GM18517 (cell line): ENCODE results near the gene ABCB8.
"Not testable (repeated sequence)": the region's sequence is repeated elsewhere in the genome, so short reads cannot be mapped to it uniquely, and the experiment has no call there.

Source experiments
- ATAC-seq: cut with Tn5 transposase; IDR thresholded peaks from one replicate; pipeline ENCODE4 v1.9.1; 2021; ENCODE audit warnings: mild to moderate bottlenecking, moderate library complexity; ENCODE audit not compliant: unreplicated experiment

The ABCB8 gene

GRCh38 chr7:151034312-151035025, 6.2 kb downstream of the ABCB8 start:
- no peak for ATAC-seq

- no peak for ATAC-seq
Measured at GRCh38 chr7:151035026-151035717, 6.9 kb downstream of the ABCB8 start.

GRCh38 chr7:151035902-151036301, 7.7 kb downstream of the ABCB8 start:
- ATAC-seq: no peak

DNA sequence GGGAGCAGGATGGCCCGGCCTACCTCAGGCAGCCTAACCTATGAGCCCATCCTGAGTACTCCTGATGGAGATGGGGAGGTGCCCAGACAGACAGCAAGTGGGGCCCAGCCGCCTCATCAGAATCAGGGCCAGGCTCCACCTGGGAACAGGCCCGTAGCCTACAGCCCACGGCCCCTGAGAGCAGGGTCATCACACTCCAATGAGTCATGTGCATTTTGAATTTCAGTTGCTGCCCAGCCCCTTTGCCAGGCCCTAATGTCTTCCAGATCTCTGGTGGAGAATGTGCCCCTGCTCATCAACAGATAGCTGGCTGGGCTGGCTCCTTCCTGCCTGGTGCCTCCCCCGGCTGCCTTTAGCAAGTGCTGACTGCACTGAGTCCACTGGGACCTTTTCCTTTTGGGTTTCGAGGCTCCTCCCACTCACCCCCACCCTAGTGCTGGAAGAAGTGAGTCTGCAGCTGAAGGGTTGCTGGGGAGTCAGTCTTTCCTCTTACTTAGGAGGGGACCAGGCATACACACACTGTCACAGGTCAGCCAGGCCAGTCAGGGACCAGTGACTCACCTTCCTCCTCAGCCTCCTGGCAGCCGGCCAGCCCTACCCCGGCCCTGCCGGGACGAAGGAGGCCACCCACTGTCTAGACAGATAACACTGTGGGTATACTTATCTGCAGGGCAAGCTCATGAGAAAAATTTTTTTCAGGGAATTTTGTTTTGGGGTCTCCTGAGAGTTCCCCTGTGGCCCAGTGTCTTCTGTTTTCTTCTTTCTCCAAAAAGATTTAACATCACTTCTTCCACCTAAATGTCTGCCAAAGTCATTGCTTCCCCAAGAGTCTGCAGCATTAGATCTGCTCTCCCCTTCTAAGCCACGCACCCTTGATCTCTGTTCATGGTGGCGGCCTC, 10.9 kb downstream of the ABCB8 start:
- ATAC-seq: no peak

DNA sequence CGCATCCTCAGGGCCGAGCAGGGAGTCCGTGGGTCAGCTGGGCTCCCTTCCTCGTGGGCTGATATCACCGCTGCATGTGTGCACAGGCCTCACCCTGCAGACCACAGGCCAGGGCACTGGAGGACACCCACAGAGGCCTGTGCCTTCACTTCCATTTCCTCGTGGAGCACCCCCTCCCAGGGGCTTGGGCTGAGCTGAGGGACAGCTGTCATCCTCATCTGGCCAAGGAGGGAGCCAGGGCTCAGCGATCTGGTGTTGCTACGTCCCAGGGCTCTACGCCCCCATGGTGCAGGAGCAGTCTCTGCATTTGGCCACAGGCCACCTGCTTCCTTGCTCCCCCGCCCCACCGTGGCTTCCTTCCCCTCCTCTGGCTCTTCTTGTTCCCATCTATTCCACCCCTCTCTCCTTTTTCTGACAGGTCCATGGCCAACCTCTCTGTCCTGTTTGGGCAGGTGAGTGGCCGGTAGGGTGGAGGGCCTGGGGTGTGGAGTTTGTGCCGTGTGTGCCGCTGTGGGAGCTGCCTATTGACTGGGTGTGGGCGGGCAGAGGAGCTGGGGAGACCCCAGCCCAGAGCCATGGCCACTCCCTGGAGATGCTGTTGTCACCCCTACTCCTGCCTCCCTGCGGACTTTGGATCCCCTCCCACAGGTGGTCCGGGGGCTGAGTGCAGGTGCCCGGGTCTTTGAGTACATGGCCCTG, 11.7 kb downstream of the ABCB8 start:
- no peak for ATAC-seq

GRCh38 chr7:151040616-151041375, 12.5 kb downstream of the ABCB8 start:
- ATAC-seq: no peak

DNA sequence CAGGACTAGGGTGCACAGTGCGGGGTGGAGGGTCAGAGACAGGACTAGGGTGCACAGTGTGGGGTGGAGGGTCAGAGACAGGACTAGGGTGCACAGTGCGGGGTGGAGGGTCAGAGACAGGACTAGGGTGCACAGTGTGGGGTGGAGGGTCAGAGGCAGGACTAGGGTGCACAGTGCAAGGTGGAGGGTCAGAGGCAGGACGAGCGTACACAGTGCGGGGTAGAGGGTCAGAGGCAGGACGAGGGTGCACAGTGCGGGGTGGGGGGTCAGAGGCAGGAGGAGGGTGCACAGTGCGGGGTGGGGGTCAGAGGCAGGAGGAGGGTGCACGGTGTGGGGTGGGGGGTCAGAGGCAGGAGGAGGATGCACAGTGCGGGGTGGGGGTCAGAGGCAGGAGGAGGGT, 15.2 kb downstream of the ABCB8 start:
- ATAC-seq: not testable (repeated sequence)

DNA sequence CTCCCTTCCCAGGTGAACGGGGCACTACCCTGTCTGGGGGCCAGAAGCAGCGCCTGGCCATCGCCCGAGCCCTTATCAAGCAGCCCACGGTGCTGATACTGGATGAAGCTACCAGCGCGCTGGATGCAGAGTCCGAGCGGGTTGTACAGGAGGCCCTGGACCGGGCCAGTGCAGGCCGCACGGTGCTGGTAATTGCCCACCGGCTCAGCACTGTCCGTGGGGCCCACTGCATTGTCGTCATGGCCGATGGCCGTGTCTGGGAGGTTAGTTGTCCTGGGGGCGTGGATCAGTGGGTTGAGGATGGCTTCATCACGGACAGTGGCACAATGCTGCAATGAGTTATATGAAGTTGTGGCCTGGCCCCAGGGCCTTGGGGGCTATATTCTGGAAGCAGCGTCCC, 15.7 kb downstream of the ABCB8 start:
- no peak for ATAC-seq

- no peak for ATAC-seq
Measured at GRCh38 chr7:151045262-151045661, 17.0 kb downstream of the ABCB8 start.

DNA sequence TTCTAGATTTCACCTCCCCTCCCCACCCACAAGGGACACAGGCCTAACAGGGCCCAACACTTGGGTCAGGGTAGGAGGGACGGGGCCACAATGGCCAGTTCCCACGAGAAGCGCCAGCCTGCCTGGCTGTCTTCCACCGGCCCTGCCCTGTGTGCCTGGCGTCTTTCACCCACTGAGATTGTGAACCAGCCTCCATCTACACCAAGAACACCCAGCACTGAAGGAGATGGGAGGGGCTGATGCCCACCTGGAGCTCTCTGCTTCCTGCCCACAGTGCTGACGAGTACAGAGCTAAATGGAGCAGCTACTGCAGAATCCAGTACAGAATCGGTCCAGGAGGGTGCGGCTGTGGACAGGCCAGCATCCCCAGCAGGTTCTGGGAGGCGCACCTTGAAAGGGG, 17.7 kb downstream of the ABCB8 start:
- no peak for ATAC-seq

DNA sequence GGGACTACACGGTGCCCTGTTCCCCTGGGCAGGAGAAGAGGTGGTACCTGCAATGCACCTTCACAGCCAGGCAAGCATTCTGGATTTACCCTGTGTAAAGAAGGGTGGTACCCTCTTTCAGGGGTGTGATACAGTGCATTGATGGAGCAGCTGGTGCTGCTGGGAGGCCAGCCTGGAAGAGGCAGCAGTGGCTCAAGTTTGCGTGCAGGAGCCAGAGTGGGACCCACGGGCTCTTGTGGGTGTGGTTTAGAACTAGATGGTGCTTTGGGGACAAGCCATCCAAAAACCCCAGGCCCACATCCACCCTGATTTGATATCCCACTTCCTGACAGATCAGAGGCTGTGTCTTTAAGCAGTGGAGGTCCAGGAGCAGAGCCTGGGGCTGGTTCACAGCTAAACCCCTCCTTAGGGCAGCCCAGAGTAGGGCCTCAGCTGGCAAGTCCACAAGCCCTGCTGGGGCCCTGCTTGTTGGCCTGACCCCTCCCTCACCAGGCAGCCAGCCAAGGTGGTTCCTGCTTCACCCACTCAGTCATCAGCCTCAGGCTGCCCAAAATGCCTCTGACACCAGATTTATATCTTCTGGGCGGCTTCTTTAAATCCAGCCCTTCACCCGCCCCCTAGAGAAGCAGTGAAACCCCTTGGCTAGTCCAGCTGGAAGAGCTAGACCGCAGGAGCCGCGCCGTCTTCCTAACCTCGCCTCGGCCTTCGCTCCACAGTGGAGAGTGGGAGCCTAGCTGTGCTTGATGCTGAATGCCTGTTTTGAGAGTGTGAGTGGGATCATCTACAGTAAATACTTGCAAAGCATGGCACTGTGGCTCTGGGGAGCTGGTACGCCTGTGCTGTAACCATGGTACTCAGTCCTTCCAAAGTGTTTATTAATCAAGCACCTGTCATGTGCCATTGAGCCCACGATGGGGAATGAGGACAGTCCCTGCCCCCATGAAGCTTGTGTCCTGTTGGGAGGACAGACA, 18.6 kb downstream of the ABCB8 start:
- no peak for ATAC-seq

DNA sequence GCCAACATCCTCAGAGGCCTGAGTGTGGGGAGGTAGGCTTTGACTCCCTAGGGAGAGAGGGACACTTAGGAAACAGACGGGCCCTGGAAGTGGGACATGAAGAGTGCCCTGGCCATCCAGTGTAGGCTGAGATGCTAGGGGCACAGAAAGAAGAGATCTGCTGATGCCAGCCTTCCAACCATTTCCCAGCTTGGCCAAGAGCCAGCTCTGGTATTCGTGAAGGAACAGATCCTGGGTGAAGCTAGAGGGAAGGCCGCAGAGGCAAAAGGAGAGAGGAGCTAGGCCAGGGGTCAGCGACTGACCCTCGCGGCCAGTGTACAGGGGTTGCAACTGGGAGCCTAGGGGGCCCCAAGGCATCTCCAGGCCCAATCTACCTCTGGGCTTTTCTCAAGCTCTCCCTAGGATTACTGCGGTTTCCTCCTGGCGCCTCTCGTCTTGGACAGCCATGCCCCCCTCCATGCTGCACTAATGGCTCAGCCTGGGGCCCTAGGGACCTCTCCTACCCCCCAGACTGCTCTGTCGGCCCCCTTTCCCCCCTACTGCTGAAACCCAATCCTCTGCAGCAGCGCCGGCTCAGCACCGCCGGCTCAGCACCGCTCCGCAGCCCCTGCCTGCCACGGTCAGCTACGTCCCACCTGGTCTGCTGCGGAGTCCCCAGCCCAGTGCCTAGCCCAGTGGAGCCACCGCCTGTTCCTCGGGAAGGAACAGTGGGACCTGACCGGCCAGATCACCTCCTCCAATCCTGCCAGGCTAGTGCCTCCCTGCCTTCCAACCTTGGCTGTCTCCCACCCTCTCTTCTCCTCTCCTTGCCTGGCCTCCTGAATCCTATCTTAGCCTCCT, 19.9 kb downstream of the ABCB8 start, which contains the start of gene ASIC3:
ASIC3 (plus strand) TSS at position 556 of the 840 bp plus-strand sequence. CDS start 355 bp downstream, outside the sequence.
- no peak for ATAC-seq

DNA sequence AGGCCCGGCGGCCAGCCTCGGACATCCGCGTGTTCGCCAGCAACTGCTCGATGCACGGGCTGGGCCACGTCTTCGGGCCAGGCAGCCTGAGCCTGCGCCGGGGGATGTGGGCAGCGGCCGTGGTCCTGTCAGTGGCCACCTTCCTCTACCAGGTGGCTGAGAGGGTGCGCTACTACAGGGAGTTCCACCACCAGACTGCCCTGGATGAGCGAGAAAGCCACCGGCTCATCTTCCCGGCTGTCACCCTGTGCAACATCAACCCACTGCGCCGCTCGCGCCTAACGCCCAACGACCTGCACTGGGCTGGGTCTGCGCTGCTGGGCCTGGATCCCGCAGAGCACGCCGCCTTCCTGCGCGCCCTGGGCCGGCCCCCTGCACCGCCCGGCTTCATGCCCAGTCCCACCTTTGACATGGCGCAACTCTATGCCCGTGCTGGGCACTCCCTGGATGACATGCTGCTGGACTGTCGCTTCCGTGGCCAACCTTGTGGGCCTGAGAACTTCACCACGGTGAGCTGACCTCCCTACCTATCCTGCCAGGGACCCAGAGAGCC, 20.7 kb downstream of the ABCB8 start:
- ATAC-seq: no peak

DNA sequence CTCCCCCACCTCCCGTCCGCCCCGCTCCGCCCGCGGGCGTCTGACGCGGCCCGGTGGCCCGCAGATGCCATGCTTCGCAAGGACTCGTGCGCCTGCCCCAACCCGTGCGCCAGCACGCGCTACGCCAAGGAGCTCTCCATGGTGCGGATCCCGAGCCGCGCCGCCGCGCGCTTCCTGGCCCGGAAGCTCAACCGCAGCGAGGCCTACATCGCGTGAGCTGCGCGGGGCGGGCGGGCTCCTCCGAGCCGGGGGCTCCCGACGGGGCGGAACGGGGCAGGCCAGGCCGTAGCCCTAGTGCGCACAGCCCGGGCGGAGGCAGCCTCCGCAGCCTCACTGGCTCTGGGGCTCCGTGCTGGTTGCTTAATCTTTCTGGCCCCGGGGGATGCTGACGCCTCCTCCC, 22.9 kb downstream of the ABCB8 start:
- ATAC-seq: no peak

DNA sequence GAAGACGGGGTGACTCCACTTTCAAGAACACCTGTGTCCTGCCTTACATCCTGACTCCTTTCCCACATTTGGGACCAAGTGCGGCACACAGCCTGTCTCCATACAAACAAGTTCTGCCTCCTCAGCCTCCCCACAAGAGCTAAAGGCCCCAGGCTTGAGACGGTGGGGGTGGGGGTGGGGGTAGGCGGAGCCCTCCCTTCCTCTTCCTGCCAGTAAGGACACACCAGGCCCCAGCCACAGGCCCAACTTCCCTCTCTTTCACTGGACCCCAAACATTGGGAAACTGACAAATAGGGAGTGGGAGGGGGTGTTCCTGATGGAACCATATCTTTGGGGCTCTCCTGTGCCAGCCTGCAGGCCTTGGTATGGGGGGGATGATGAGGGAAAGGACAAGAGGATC, 24.8 kb downstream of the ABCB8 start:
- ATAC-seq: no peak

GRCh38 chr7:151053751-151054150, 25.5 kb downstream of the ABCB8 start:
- ATAC-seq: no peak

GRCh38 chr7:151056283-151056665, 28.0 kb downstream of the ABCB8 start:
- ATAC-seq: no peak
